Adrenal gland (tissue), 5 donors: ENCODE results near the gene FBXO30.

Experiments
- POLR2A ChIP-seq, 2 donors: fragments of 450-650 bp; IDR thresholded peaks; one replicate each; pipeline ENCODE4 v1.6.1; 2017; ENCODE audit warnings: antibody characterized with exemption in 2 of 2, mild to moderate bottlenecking in 2 of 2, moderate library complexity in 1 of 2
- TF ChIP-seq, protein P1 (sequence below), 6 experiments: fragments of 450-650 bp in 4 of 6; fragments of 200-600 bp in 2 of 6; sonication (generic) in 1 of 6; IDR thresholded peaks; 1 replicate in 5 of 6; 2 replicates in 1 of 6; pipeline versions ENCODE4 v1.5.1 to v1.8.0; 2016 to 2021; ENCODE audit warnings: antibody characterized with exemption in 6 of 6, mild to moderate bottlenecking in 2 of 6, moderate library complexity in 1 of 6
- donor health status: DM: no; HTN: no; CAD: no.

DNA sequence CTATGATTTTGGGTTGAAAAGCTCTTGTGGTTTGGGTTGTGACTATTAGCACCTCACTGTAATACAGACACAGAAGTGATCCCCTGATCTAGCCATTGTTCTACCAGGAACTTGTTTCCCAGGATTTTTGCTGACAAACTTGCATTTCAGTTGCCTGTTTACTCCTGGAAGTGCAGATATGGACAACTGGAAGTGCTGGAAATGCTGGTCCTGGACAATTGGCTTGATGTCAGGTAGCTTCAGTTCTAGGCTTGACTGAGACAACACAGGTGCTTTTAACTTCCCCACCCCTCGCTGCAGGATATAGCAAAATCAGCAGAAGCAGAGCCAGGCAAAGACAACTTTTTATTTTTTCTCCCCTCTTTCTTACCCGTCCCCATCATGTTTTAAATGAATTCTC is 27.1 kb upstream of the FBXO30 start:
- no peak for TF ChIP-seq POLR2A (IDR thresholded peaks at IDR 0.05)
- TF ChIP-seq, protein P1, sequence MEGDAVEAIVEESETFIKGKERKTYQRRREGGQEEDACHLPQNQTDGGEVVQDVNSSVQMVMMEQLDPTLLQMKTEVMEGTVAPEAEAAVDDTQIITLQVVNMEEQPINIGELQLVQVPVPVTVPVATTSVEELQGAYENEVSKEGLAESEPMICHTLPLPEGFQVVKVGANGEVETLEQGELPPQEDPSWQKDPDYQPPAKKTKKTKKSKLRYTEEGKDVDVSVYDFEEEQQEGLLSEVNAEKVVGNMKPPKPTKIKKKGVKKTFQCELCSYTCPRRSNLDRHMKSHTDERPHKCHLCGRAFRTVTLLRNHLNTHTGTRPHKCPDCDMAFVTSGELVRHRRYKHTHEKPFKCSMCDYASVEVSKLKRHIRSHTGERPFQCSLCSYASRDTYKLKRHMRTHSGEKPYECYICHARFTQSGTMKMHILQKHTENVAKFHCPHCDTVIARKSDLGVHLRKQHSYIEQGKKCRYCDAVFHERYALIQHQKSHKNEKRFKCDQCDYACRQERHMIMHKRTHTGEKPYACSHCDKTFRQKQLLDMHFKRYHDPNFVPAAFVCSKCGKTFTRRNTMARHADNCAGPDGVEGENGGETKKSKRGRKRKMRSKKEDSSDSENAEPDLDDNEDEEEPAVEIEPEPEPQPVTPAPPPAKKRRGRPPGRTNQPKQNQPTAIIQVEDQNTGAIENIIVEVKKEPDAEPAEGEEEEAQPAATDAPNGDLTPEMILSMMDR (IDR thresholded peaks at IDR 0.05) = no peak
